Kidney (tissue), 14 donors: ENCODE results near the gene DUSP8. TPM values are rescaled to one million over a fixed set of nuclear protein-coding genes. Genes with fewer than 3 reads are reported as not detected.

Experiments used
- DNase-seq, 5 donors: peaks; one replicate each; pipeline ENCODE4 v3.0.0-alpha.2; 2013 to 2020
- FAIRE-seq: peaks from 2 replicates; lab custom pipeline; 2012; peaks lifted over from hg19 to GRCh38; lab: Jason Lieb, UNC
- H3K27ac ChIP-seq, 2 donors: one replicate each; pipeline ENCODE4 v1.7.0; 2013; ENCODE audit warnings: low read depth in 2 of 2, low read length in 2 of 2, inconsistent platforms in 1 of 2
- H3K27me3 ChIP-seq: one replicate; pipeline ENCODE4 v1.7.1; 2013; ENCODE audit warnings: low read length, inconsistent platforms; ENCODE audit not compliant: control insufficient read depth, insufficient read depth
- H3K36me3 ChIP-seq, 3 donors: one replicate each; pipeline versions ENCODE4 v1.7.0 to v1.7.1; 2013; ENCODE audit warnings: low read length in 3 of 3, control low read depth in 1 of 3, inconsistent platforms in 1 of 3; ENCODE audit not compliant: insufficient read depth in 3 of 3, control insufficient read depth in 2 of 3
- H3K4me1 ChIP-seq, 3 donors: one replicate each; pipeline versions ENCODE4 v1.7.0 to v1.7.1; 2013; ENCODE audit warnings: low read length in 3 of 3, inconsistent platforms in 1 of 3, low read depth in 1 of 3; ENCODE audit not compliant: control insufficient read depth in 2 of 3, insufficient read depth in 2 of 3
- H3K4me3 ChIP-seq, 3 donors: one replicate each; pipeline versions ENCODE4 v1.7.0 to v1.8.1; 2013; ENCODE audit warnings: low read length in 3 of 3, control low read depth in 1 of 3, inconsistent platforms in 1 of 3
- H3K9ac ChIP-seq, 3 donors: one replicate each; pipeline versions ENCODE4 v1.7.0 to v1.7.1; 2013; ENCODE audit warnings: low read length in 3 of 3, control low read depth in 1 of 3, inconsistent platforms in 1 of 3
- H3K9me3 ChIP-seq, 3 donors: one replicate each; pipeline versions ENCODE4 v1.7.0 to v1.7.1; 2013; ENCODE audit warnings: low read length in 3 of 3, control low read depth in 1 of 3, inconsistent platforms in 1 of 3; ENCODE audit not compliant: control insufficient read depth in 2 of 3, insufficient read depth in 1 of 3
- CTCF ChIP-seq: IDR thresholded peaks from 3 replicates; pipeline ENCODE4 v1.5.1; 2012; ENCODE audit warnings: mild to moderate bottlenecking, moderate library complexity, borderline replicate concordance; ENCODE audit not compliant: insufficient read depth; ENCODE audit errors: extremely low read depth
- intact Hi-C: fragments of 100-400 bp; cut with DNase I; formaldehyde crosslinking; loops from one replicate; pipeline ENCODE4 v1.11.1; 2022
- polyA plus RNA-seq: library from polyadenylated mRNA; stranded (reverse); fragments of 350-450 nt; fragmentation: Illumina TruSeq; extraction: RNeasy Lipid Tissue Mini Kit (QIAGEN cat#74804); gene quantifications from one replicate; pipeline ENCODE4 v1.2.3, GENCODE V29; 2014; ENCODE audit warnings: low read depth, low replicate concordance; ENCODE audit not compliant: insufficient read depth
- total RNA-seq: library from RNA; stranded (reverse); fragmentation: NEBNext Ultra II Directional; extraction: Animal tissue kit (Norgen Biotek cat#: 25700); gene quantifications from one replicate; pipeline ENCODE4 v1.2.1, GENCODE V29; 2021
- donor health status: control.
- donor health status: control.
- donor health status: control.
- donor health status: control.
- donor health status: control.
- donor health status: DM: yes; HTN: yes; CAD: no.
- donor health status: Normal renal cell carcinoma (clear cell type).

The DUSP8 gene
- total and polyA plus RNA-seq, 2 donors from 2014 or later, result 1.9 to 9.1 TPM

- FAIRE-seq (no peak), DNase-seq (no peak)
- intact Hi-C loops, result no loop called here
- H3K36me3 ChIP-seq, result no peaks in the 10 kb centered on the region
- H3K9ac ChIP-seq, result no peak overlapping the region
- no peaks in the 10 kb centered on the region for H3K27me3 ChIP-seq
- no peak for TF ChIP-seq CTCF
- H3K9me3 ChIP-seq, result no peaks in the 10 kb centered on the region
- H3K4me1 ChIP-seq, result peaks cover 0 to 7% (median under 1%) of the 10 kb centered on the region in 3 donors
- no peak overlapping the region for H3K4me3 ChIP-seq
- H3K27ac ChIP-seq, result no peak overlapping the region
These were observed 45.3 kb downstream of the DUSP8 start for GRCh38 chr11:1526785-1527184.

- DNase-seq, result no peak
- no peaks in the 10 kb centered on the region for H3K36me3 ChIP-seq
- H3K27me3 ChIP-seq, result no peaks in the 10 kb centered on the region
- H3K4me3 ChIP-seq, result no peak overlapping the region
- intact Hi-C loops, result no loop called here
- H3K4me1 ChIP-seq, result peaks cover 0 to 4% (median 0%) of the 10 kb centered on the region in 3 donors
- H3K27ac ChIP-seq, result no peak overlapping the region
- FAIRE-seq, result no peak
- no peak for TF ChIP-seq CTCF
- no peaks in the 10 kb centered on the region for H3K9me3 ChIP-seq
- H3K9ac ChIP-seq, result no peak overlapping the region
These were observed 48.3 kb downstream of the DUSP8 start for GRCh38 chr11:1523779-1524178.

- H3K36me3 ChIP-seq, result no peaks in the 10 kb centered on the region
These were observed 49.0 kb downstream of the DUSP8 start for GRCh38 chr11:1523077-1523476.

More at GRCh38 chr11:1523077-1523476, 49.0 kb downstream of the DUSP8 start:
- FAIRE-seq (no peak), DNase-seq (no peak)
- Histone ChIP-seq H3K9ac (no peak overlapping the region), H3K27ac (no peak overlapping the region), H3K9me3 (no peaks in the 10 kb centered on the region), H3K27me3 (no peaks in the 10 kb centered on the region), H3K4me3 (no peak overlapping the region), H3K4me1 (peaks cover 0 to 4% (median 0%) of the 10 kb centered on the region in 3 donors)
- intact Hi-C loops, result no loop called here
- no peak for TF ChIP-seq CTCF
